Cardiac muscle cell (in vitro differentiated cells and primary cell): ENCODE results near the gene MFGE8. TPM values are rescaled to one million over a fixed set of nuclear protein-coding genes. Genes with fewer than 3 reads are reported as not detected.
A peak's percentile ranks its signal among the peaks of the same experiment; 100 is the strongest.

Experiments
- DNase-seq, 2 donors: peaks; one replicate each; pipeline versions ENCODE4 v3.0.0 to v3.0.0-alpha.2; 2010 to 2017; ENCODE audit warnings: low read depth in 1 of 2, low spot score in 1 of 2
- H3K27ac ChIP-seq: fragments of 200-600 bp; sonication (generic); 2 replicates; pipeline ENCODE4 v1.5.1; 2016
- H3K27me3 ChIP-seq: fragments of 200-600 bp; sonication (generic); 2 replicates; pipeline ENCODE4 v1.6.0; 2016; ENCODE audit warnings: control low read depth
- H3K36me3 ChIP-seq: fragments of 200-600 bp; sonication (generic); 2 replicates; pipeline ENCODE4 v1.5.1; 2016; ENCODE audit warnings: control low read depth
- H3K4me1 ChIP-seq: fragments of 200-600 bp; sonication (generic); 2 replicates; pipeline ENCODE4 v1.8.1; 2017; ENCODE audit warnings: low read depth, mild to moderate bottlenecking, mixed run types
- H3K4me3 ChIP-seq: fragments of 200-600 bp; sonication (generic); 2 replicates; pipeline ENCODE4 v1.5.1; 2016; ENCODE audit warnings: mild to moderate bottlenecking
- H3K9me3 ChIP-seq: fragments of 200-600 bp; sonication (generic); 2 replicates; pipeline ENCODE4 v1.5.1; 2017; ENCODE audit warnings: low read depth, mild to moderate bottlenecking, control low read depth
- polyA plus RNA-seq: library from polyadenylated mRNA; unstranded; fragments of >200 nt; fragmentation: Nextera tagmentation; extraction: Ambion mirVana; gene quantifications from 2 replicates; pipeline ENCODE4 v1.2.1, GENCODE V29; 2016
- total RNA-seq: library from RNA; depleted of rRNA; stranded (reverse); fragments of >200 nt; gene quantifications from 2 replicates; pipeline ENCODE4 v1.2.3, GENCODE V29; 2016
- TF ChIP-seq, protein P1 (sequence below): IDR thresholded peaks from 2 replicates; pipeline ENCODE4 v1.5.1; 2012; ENCODE audit warnings: low read depth, mild to moderate bottlenecking, low read length

MFGE8 gene
- 300 and 307 TPM in 2 replicates for total RNA-seq
- 286 and 326 TPM in 2 replicates for polyA plus RNA-seq

DNA sequence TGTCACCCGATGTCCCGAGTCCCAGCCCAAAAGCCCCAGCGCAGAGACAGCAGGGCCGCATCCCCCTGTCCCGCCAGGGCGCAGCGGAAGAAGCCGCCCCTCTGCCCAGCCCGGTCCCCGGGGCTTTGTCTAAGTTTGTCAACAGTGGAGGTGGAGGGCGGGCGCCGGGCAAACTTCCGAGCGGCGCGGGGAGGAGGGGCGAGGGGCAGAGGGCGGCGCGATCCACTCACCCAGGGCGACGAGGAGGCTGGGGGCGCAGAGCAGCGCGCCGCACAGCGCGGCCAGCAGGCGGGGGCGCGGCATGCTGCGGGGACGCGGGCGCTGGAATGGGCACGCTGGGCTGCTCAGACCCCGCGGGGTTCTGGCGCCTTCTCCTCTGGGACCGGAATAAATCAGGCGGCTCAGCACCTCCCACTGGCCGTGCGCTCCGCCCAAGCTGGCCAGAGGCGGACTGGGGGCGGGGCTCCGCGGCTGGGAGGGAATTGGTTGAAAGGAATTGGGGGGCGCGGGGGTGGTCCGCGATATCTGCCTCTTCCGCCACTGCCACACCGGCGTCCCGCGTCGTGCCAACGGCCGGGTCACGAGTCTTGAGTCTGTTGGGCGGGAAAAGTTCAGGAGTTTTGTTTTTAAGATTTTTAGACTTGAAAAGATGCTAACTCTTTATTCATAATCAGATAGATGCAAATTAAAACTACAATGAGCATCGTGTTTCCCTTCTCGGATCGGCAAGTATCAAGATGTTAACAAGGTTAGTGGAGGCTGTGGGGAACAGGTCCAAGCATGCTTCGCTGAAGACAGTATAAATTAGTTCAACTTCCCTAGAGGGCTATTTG is at the start of gene MFGE8:
TSS of gene MFGE8 (minus strand) at position 363 of the 833 bp plus-strand sequence. CDS start at position 303, 60 bp downstream.
- peak; percentile 77 to 94 for DNase-seq
- Histone ChIP-seq H3K36me3 (no peaks in the 10 kb centered on the region), H3K9me3 (no peaks in the 10 kb centered on the region), H3K4me3 (peak within 1 kb of the TSS; percentile 54), H3K4me1 (peaks cover 17% of the 10 kb centered on the region), H3K27me3 (no peaks in the 10 kb centered on the region), H3K27ac (peak within 1 kb of the TSS; percentile 81)
- TF ChIP-seq, protein P1, sequence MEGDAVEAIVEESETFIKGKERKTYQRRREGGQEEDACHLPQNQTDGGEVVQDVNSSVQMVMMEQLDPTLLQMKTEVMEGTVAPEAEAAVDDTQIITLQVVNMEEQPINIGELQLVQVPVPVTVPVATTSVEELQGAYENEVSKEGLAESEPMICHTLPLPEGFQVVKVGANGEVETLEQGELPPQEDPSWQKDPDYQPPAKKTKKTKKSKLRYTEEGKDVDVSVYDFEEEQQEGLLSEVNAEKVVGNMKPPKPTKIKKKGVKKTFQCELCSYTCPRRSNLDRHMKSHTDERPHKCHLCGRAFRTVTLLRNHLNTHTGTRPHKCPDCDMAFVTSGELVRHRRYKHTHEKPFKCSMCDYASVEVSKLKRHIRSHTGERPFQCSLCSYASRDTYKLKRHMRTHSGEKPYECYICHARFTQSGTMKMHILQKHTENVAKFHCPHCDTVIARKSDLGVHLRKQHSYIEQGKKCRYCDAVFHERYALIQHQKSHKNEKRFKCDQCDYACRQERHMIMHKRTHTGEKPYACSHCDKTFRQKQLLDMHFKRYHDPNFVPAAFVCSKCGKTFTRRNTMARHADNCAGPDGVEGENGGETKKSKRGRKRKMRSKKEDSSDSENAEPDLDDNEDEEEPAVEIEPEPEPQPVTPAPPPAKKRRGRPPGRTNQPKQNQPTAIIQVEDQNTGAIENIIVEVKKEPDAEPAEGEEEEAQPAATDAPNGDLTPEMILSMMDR, result peak; percentile 2

DNA sequence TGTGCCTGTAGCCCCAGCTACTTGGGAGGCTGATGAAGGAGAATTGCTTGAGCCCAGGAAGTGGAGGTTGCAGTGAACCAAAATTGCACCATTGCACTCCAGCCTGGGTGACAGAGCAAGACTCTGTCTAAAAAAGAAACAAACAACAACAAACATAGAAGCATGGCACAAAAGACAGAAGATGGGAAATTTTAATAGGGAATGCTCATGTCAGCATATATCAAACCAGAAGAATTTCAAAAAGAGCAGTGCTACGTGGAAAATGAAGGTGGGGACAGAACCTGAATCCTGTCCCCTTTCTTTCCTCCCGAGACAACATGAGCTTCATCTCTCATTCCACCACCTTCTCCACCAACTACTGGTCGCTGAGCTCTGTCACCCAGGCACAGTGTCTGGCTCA is 46.3 kb upstream of the MFGE8 start:
- Histone ChIP-seq H3K4me1 (no peaks in the 10 kb centered on the region), H3K27me3 (no peaks in the 10 kb centered on the region), H3K4me3 (no peak overlapping the region), H3K9me3 (no peaks in the 10 kb centered on the region), H3K36me3 (no peaks in the 10 kb centered on the region), H3K27ac (no peak overlapping the region)
- TF ChIP-seq, protein P1, result no peak
- no peak for DNase-seq

GRCh38 chr15:88956906-88957305 is 43.7 kb upstream of the MFGE8 start:
- H3K27ac ChIP-seq, result no peak overlapping the region
- no peaks in the 10 kb centered on the region for H3K27me3 ChIP-seq
- H3K4me1 ChIP-seq, result no peaks in the 10 kb centered on the region
- TF ChIP-seq, protein P1, result no peak
- H3K9me3 ChIP-seq, result no peaks in the 10 kb centered on the region
- H3K4me3 ChIP-seq, result no peak overlapping the region
- no peaks in the 10 kb centered on the region for H3K36me3 ChIP-seq
- peak in 1 of 2 donors; percentile 5 for DNase-seq

DNA sequence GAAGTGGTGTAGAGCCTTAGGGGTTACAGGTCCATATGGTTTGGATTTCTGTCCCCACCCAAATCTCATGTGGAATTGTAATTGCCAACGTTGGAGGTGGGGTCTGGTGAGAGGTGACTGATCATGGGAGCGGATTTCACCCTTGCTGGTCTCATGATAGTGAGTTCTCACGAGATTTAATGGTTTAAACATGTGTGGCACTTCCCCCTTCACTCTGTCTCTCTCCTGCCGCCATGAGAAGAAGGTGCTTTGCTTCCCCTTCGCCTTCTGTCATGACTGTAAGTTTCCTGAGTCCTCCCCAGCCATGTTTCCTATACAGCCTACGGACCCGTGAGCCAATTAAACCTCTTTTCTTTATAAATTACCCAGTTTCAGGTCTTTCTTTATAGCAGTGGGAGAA is 43.1 kb upstream of the MFGE8 start:
- no peaks in the 10 kb centered on the region for H3K9me3 ChIP-seq
- H3K27me3 ChIP-seq, result no peaks in the 10 kb centered on the region
- H3K27ac ChIP-seq, result no peak overlapping the region
- no peaks in the 10 kb centered on the region for H3K36me3 ChIP-seq
- no peaks in the 10 kb centered on the region for H3K4me1 ChIP-seq
- TF ChIP-seq, protein P1, result no peak
- no peak overlapping the region for H3K4me3 ChIP-seq
- DNase-seq, result no peak

DNA sequence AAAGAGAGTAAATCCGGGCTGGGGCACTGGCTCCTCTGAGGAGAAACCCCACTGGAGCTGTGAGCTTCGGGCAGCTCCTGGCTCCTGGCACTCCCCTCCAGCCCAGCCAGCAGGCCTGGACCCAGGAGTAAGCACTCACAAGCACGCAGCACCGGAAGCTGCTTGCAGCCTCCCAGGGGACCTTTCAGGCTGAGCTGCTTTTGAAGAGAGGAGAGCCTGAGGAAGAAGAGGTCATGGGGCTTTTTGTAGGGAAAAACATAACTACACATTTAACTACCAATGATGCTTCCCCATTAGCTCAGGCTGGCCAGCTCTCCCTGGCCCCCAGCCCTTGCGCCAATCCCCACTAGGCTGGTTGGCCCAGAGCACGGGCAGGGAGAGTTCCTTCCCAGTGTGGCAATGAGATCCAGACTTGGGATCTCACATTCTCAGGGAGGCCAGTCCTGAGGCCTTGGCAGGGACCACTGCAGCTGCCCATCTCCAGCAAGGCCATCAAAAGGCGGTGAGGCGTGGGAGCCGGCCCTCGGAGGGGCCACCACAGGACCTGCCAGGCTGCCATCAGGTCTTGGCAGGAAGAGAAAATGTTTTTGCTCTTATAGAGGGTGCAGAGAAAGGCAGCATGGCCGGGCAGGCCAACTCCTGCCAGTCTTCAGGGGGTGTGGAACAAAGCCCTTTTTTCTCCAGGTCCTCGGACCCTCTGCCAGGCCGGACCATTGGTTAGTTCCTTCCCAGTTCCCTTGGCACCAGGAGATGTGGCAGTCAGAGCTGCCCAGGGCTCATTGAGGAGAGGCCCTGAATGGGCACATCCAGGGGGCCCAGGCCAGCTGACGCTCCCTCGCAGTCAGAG is 41.5 kb upstream of the MFGE8 start:
- Histone ChIP-seq H3K27me3 (no peaks in the 10 kb centered on the region), H3K4me1 (no peaks in the 10 kb centered on the region)
- DNase-seq, result peak; percentile 11 to 90

More for the DNA sequence above, 41.5 kb upstream of the MFGE8 start:
- Histone ChIP-seq H3K4me3 (no peak overlapping the region), H3K36me3 (no peaks in the 10 kb centered on the region), H3K27ac (no peak overlapping the region), H3K9me3 (no peaks in the 10 kb centered on the region)
- TF ChIP-seq, protein P1, result no peak
